Measurements from ENCODE around the gene TENM4.

The TENM4 gene

DNA sequence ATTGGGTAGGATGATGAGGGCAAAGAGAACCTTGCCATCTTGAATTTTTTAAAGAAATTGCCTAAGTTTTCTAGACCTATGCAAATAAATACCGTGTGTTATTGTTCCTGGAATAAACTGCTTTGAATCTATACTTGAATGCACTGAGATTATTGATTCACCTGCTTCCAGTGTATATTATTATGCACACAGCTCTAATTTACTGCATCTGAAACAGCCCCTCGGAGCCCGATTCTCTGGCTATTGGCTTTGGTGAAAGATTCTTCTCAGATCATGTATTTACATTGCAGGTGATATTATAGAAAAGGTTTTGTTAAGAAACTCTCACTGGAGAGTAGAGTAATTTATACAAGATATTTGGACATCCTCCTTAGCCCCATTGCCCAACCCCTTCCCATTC lies 254.2 kb downstream of the TENM4 start:
- TF ChIP-seq, protein P1, sequence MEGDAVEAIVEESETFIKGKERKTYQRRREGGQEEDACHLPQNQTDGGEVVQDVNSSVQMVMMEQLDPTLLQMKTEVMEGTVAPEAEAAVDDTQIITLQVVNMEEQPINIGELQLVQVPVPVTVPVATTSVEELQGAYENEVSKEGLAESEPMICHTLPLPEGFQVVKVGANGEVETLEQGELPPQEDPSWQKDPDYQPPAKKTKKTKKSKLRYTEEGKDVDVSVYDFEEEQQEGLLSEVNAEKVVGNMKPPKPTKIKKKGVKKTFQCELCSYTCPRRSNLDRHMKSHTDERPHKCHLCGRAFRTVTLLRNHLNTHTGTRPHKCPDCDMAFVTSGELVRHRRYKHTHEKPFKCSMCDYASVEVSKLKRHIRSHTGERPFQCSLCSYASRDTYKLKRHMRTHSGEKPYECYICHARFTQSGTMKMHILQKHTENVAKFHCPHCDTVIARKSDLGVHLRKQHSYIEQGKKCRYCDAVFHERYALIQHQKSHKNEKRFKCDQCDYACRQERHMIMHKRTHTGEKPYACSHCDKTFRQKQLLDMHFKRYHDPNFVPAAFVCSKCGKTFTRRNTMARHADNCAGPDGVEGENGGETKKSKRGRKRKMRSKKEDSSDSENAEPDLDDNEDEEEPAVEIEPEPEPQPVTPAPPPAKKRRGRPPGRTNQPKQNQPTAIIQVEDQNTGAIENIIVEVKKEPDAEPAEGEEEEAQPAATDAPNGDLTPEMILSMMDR (conservative IDR thresholded peaks at IDR 0.05; ENCODE audit: low read depth, low read length), result no peak

DNA sequence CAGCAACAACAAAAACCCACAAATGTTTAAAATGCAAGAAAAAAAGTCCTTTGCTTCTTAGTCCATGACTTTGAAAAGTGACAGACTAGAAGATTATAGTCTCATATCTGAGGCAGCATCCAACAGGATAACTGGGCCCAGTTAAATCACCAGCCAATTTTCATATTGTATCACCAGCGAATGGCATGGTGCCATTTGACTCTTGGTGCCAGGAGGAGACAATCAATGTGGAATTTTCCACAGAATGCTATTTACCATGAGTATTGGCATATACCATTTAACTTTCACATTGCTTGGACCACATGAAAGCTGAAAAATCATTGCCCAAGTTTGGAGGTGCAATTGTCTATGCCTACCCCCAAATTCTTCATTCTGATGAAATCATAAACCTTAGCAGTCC lies 255.5 kb downstream of the TENM4 start:
- DNase-seq (ENCODE audit: low read depth), result no peak
- no peak overlapping the region for H3K4me3 ChIP-seq (ENCODE audit: low read depth, low read length)
- TF ChIP-seq, protein P1 (conservative IDR thresholded peaks at IDR 0.05; ENCODE audit: low read depth, low read length), result no peak

More for the DNA sequence above, 254.2 kb downstream of the TENM4 start:
- no peak overlapping the region for H3K4me3 ChIP-seq (ENCODE audit: low read depth, low read length)
- no peak for DNase-seq (ENCODE audit: low read depth)

DNA sequence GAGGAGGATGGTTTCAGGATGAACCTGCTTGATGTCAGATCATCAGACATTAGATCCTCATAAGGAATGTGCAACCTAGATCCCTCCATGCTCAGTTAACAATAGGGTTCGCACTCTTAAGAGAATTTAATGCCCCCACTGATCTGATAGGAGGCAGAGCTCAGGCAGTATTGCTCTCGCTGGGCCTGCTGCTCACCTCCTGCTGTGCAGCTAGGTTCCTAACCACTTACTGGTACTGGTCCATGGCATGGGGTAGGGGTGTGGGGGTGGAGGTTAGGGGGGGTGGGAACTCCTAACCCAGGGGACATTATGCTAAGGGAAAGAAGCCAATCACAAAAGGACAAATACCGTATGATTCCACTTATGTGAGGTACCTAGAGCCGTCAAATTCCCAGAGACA lies 256.5 kb downstream of the TENM4 start:
- TF ChIP-seq, protein P1 (conservative IDR thresholded peaks at IDR 0.05; ENCODE audit: low read depth, low read length), result no peak
- H3K4me3 ChIP-seq (ENCODE audit: low read depth, low read length), result no peak overlapping the region
- DNase-seq (ENCODE audit: low read depth), result no peak

DNA sequence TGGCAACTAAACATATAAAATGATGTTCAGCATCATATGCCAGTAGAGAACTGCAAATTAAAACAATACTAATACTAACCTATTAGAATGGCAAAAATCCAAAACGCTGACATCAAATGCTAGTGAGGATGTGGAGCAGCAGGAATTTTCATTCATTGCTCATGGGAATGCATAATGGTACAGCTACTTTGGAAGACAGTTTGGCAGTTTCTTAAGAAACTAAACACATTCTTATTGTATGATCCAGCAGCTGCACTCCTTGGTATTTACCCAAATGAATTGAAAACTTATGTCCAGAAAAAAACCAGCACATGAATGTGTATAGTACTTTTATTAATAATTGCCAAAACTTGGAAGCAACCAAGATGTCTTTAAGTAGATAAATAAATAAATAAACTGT lies 258.0 kb downstream of the TENM4 start:
- peak; percentile 23 for DNase-seq (ENCODE audit: low read depth)
- TF ChIP-seq, protein P1 (conservative IDR thresholded peaks at IDR 0.05; ENCODE audit: low read depth, low read length), result no peak
- H3K4me3 ChIP-seq (ENCODE audit: low read depth, low read length), result no peak overlapping the region

DNA sequence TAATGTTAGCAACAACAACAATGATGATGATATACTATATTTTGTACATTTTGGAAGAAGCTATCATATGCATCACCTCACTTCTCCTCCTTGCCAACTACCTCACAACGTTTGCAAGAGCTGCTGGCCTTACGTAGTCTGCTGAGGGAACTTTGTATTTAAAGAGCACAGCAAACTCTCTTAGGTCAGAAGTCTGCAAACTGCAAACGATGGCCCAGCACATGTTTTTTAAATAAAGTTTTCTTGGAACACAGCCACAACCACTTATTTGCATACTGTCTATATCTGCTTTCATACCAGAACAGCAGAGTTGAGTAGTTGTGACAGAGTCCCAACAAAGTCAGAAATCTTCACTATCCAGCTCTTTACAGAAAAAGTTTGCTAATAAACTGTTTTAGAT lies 261.7 kb downstream of the TENM4 start:
- no peak for DNase-seq (ENCODE audit: low read depth)
- TF ChIP-seq, protein P1 (conservative IDR thresholded peaks at IDR 0.05; ENCODE audit: low read depth, low read length), result no peak
- no peak overlapping the region for H3K4me3 ChIP-seq (ENCODE audit: low read depth, low read length)

DNA sequence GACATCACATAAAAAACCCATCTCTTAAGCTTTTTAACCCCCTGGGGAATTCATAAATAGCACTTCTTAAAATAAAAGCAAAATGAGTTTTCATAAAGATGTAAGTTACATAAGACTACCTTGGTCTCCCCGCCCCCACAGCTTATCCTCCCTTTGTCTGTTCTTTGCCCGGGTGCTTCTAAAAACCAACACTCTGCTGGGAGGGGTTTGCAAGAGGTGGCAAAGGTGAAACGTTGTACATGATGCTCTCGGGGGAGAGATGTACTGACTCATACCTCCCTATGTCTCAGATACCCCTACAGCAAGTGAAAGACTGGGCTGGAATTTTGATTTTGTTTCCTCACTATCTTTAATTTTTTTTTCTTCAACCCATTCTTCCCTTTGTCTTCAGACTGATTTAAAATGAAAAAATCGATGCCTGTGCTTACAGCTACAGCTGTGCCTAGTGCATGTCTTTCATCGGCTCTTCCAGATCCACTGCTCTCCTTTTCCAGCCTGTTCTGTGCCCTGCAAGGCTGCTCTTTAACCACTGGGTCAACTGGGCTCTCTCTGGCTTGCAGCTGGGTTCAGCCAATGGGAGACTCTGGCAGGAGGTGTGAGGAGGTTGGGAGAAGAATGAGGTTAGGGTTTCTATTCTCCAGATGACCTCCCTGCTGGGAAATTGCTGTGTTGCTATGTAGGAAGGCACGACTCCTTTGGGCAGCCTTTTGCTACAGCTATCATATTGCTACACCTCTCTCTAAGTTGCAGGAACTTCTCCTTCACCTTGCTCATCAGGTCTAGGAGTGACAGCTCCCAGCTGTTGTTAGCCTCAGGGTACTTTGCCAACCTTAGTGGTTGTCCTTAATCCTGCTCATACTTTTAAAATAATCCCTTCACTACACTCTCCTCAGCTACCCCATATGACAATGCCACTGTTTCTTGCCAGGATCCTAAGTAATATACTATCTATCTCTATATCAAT lies 266.5 kb downstream of the TENM4 start:
- no peak overlapping the region for H3K4me3 ChIP-seq (ENCODE audit: low read depth, low read length)
- TF ChIP-seq, protein P1 (conservative IDR thresholded peaks at IDR 0.05; ENCODE audit: low read depth, low read length), result no peak
- DNase-seq (ENCODE audit: low read depth), result peak; percentile 20

DNA sequence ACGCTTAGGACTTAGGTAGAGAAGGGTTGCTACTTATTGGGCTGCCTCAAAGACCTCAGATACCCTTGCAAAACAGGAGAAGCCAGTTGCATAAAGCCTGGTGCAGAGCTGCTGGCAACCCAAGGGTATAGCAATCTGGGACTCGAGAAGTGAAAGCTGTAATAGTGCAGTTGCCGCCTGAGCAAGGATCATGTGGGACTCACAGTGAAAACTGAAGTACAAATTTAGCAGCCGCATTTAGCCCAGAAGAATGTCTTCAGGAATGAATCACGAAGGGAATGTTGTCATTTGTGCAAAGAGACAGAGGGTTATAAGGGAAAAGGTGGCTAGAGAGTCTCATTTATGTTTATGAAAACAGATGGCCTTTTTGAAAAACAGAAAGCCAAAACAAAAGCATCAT lies 267.2 kb downstream of the TENM4 start:
- TF ChIP-seq, protein P1 (conservative IDR thresholded peaks at IDR 0.05; ENCODE audit: low read depth, low read length), result no peak
- DNase-seq (ENCODE audit: low read depth), result peak; percentile 62
- H3K4me3 ChIP-seq (ENCODE audit: low read depth, low read length), result no peak overlapping the region

Data from choroid plexus epithelial cell (primary cell).